HepG2 (cell line): ENCODE data around the gene ZNF12. TPM values are rescaled to one million over a fixed set of nuclear protein-coding genes. Genes with fewer than 3 reads are reported as not detected.
A peak's percentile ranks its signal among the peaks of the same experiment; 100 is the strongest.

Experiments
- ARNT ChIP-seq: fragments of 450-650 bp; IDR thresholded peaks from 2 replicates; pipeline ENCODE4 v1.6.1; 2017
- BRD4 ChIP-seq: sonication (generic); formaldehyde crosslinking; IDR thresholded peaks from 2 replicates; pipeline ENCODE4 v1.4.0; 2020; ENCODE audit warnings: missing genetic modification reagents
- CREB1 ChIP-seq, 2 experiments: fragments of 450-650 bp in 1 of 2; IDR thresholded peaks; 2 replicates each; pipeline ENCODE4 v1.6.1; 2016 to 2017; ENCODE audit warnings: control low read depth in 1 of 2, mild to moderate bottlenecking in 1 of 2, missing compliant biosample characterization in 1 of 2, missing genetic modification characterization in 1 of 2
- GATAD2A ChIP-seq: IDR thresholded peaks from 2 replicates; pipeline ENCODE4 v1.6.1; 2016
- ISX ChIP-seq: sonication (generic); formaldehyde crosslinking; conservative IDR thresholded peaks from 2 replicates; pipeline ENCODE4 v1.5.0; 2020; ENCODE audit warnings: missing genetic modification reagents
- KMT2A ChIP-seq: sonication (generic); formaldehyde crosslinking; IDR thresholded peaks from 2 replicates; pipeline ENCODE4 v1.4.0; 2020; ENCODE audit warnings: missing genetic modification reagents
- NCOA2 ChIP-seq: sonication (generic); formaldehyde crosslinking; IDR thresholded peaks from 2 replicates; pipeline ENCODE4 v1.8.0; 2022; ENCODE audit warnings: inconsistent platforms
- NFYC ChIP-seq: IDR thresholded peaks from 2 replicates; pipeline ENCODE4 v1.6.1; 2016; ENCODE audit warnings: missing genetic modification reagents, missing compliant biosample characterization
- NR1H2 ChIP-seq: sonication (generic); formaldehyde crosslinking; IDR thresholded peaks from 2 replicates; pipeline ENCODE4 v1.8.1; 2022; ENCODE audit warnings: low read depth, missing genetic modification reagents, borderline replicate concordance
- RBM22 ChIP-seq: fragments of 200-400 bp; formaldehyde crosslinking; optimal IDR thresholded peaks from 2 replicates; pipeline ENCODE3; 2017; ENCODE audit warnings: mild to moderate bottlenecking, low read length, moderate library complexity
- RFXAP ChIP-seq: sonication (generic); formaldehyde crosslinking; IDR thresholded peaks from 2 replicates; pipeline ENCODE4 v1.4.0; 2020; ENCODE audit warnings: missing genetic modification reagents, borderline replicate concordance
- SIN3B ChIP-seq: fragments of 150-350 bp; IDR thresholded peaks from 2 replicates; pipeline ENCODE4 v1.6.1; 2014; ENCODE audit warnings: low read length
- ZNF20 ChIP-seq: sonication (generic); formaldehyde crosslinking; IDR thresholded peaks from 2 replicates; pipeline ENCODE4 v1.4.0; 2020; ENCODE audit warnings: mild to moderate bottlenecking, moderate library complexity, missing genetic modification reagents
- ZNF263 ChIP-seq: sonication (generic); formaldehyde crosslinking; IDR thresholded peaks from 2 replicates; pipeline ENCODE4 v1.4.0; 2020; ENCODE audit warnings: missing genetic modification reagents
- ZNF790 ChIP-seq: sonication (generic); formaldehyde crosslinking; IDR thresholded peaks from 2 replicates; pipeline ENCODE4 v1.8.0; 2022; ENCODE audit warnings: missing genetic modification reagents, mild to moderate bottlenecking, borderline replicate concordance
- ZNF879 ChIP-seq: sonication (generic); formaldehyde crosslinking; IDR thresholded peaks from 2 replicates; pipeline ENCODE4 v1.8.1; 2023; ENCODE audit warnings: missing genetic modification reagents
- polyA plus RNA-seq, 8 experiments: library from polyadenylated mRNA; depleted of rRNA in 3 of 8; stranded (reverse) in 7 of 8; unstranded in 1 of 8; fragments of >200 nt; fragmentation: Illumina TruSeq in 4 of 8; extraction: Trizol in 4 of 8; gene quantifications; 2 replicates each; pipeline versions ENCODE4 v1.2.1 to v1.2.3, GENCODE V29; 2011 to 2016; ENCODE audit warnings: low read depth in 4 of 8, missing spikeins in 1 of 8, mixed read lengths in 1 of 8; ENCODE audit not compliant: insufficient read depth in 1 of 8
- total RNA-seq, 5 experiments: library from RNA; depleted of rRNA; stranded (reverse); fragments of >200 nt; fragmentation: Illumina TruSeq; extraction: Trizol; gene quantifications; 2 replicates each; pipeline ENCODE4 v1.2.3, GENCODE V29; 2016; ENCODE audit warnings: low read depth in 1 of 5
- TF ChIP-seq, protein P1 (sequence below): IDR thresholded peaks from 2 replicates; pipeline ENCODE4 v1.6.1; 2016; ENCODE audit warnings: low read depth, missing genetic modification reagents, missing compliant biosample characterization
- TF ChIP-seq, protein P2 (sequence below): IDR thresholded peaks from 2 replicates; pipeline ENCODE4 v1.6.1; 2018; ENCODE audit warnings: missing genetic modification reagents, mild to moderate bottlenecking, missing compliant biosample characterization
- TF ChIP-seq, protein P3 (sequence below): sonication (generic); formaldehyde crosslinking; IDR thresholded peaks from 2 replicates; pipeline ENCODE4 v1.4.0; 2020; ENCODE audit warnings: missing genetic modification reagents
- TF ChIP-seq, protein P4 (sequence below), 2 experiments: sonication (generic) in 1 of 2; formaldehyde crosslinking in 1 of 2; IDR thresholded peaks; 2 replicates each; pipeline versions ENCODE4 v1.4.0 to v1.6.1; 2018 to 2020; ENCODE audit warnings: missing genetic modification reagents in 2 of 2, borderline replicate concordance in 1 of 2, low read depth in 1 of 2, mild to moderate bottlenecking in 1 of 2, missing biosample characterization in 1 of 2

ZNF12 gene
- total and polyA plus RNA-seq, 2 of the 13 experiments (the other 11 are each of a cell fraction or from before 2014, with no cell fraction given), result 21.4 to 22.8 TPM

DNA sequence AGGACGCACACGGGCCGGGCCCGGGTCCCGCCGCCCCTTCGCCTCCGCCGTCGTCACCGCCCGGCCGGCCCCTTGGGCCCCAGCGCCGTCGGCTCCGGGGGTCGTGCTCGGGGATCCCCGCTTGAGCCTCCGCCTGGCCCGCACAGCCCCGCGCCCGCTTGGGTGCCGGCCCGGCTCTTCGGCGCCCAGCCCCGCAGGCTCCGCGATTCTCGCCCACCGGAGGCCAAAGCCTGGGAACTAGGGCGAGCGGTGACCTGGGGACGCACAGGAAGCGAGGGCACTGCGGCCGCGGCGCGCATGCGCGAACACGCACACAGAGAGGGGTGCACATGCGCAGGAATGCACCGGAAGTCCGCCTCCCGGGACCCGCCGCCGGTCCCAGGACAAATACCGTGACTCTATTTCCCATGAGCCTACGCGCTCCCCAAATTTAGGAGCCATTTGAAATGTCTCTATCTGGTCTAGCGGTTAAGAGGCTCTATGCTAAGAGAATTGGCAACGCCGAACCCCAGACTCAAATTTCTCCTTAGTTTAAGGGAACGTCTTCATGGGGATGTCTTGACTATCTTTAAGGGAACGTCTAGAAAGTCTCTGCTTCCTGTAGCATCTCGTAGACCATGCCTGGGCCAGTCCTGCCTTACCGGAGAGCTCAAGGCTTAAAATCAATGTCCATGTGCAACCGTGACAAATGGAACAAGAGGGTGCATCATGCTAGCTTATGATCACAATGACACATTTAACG lies at the start of gene ZNF12 (continued):
- TF ChIP-seq, protein P1, sequence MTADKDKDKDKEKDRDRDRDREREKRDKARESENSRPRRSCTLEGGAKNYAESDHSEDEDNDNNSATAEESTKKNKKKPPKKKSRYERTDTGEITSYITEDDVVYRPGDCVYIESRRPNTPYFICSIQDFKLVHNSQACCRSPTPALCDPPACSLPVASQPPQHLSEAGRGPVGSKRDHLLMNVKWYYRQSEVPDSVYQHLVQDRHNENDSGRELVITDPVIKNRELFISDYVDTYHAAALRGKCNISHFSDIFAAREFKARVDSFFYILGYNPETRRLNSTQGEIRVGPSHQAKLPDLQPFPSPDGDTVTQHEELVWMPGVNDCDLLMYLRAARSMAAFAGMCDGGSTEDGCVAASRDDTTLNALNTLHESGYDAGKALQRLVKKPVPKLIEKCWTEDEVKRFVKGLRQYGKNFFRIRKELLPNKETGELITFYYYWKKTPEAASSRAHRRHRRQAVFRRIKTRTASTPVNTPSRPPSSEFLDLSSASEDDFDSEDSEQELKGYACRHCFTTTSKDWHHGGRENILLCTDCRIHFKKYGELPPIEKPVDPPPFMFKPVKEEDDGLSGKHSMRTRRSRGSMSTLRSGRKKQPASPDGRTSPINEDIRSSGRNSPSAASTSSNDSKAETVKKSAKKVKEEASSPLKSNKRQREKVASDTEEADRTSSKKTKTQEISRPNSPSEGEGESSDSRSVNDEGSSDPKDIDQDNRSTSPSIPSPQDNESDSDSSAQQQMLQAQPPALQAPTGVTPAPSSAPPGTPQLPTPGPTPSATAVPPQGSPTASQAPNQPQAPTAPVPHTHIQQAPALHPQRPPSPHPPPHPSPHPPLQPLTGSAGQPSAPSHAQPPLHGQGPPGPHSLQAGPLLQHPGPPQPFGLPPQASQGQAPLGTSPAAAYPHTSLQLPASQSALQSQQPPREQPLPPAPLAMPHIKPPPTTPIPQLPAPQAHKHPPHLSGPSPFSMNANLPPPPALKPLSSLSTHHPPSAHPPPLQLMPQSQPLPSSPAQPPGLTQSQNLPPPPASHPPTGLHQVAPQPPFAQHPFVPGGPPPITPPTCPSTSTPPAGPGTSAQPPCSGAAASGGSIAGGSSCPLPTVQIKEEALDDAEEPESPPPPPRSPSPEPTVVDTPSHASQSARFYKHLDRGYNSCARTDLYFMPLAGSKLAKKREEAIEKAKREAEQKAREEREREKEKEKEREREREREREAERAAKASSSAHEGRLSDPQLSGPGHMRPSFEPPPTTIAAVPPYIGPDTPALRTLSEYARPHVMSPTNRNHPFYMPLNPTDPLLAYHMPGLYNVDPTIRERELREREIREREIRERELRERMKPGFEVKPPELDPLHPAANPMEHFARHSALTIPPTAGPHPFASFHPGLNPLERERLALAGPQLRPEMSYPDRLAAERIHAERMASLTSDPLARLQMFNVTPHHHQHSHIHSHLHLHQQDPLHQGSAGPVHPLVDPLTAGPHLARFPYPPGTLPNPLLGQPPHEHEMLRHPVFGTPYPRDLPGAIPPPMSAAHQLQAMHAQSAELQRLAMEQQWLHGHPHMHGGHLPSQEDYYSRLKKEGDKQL, result no peak
- TF ChIP-seq ZNF879 (no peak), RFXAP (CRISPR knock-in tag) (peak; percentile 56), GATAD2A (CRISPR knock-in tag) (0 out of 2 replicates have a peak, but pooled peaks have one; percentile 14), NFYC (0 out of 2 replicates have a peak, but pooled peaks have one; percentile 25), KMT2A (CRISPR knock-in tag) (peak; percentile 87), BRD4 (CRISPR knock-in tag) (peak; percentile 47; the same call in 1 of the 2 replicates), CREB1 (IDR thresholded peaks at IDR 0.05) (0 out of 2 replicates have a peak, but pooled peaks have one; percentile 1), CREB1 (CRISPR knock-in tag; IDR thresholded peaks at IDR 0.05) (no peak), NCOA2 (CRISPR knock-in tag) (no peak), ZNF263 (no peak), RBM22 (no peak), ZNF20 (CRISPR knock-in tag) (no peak), NR1H2 (CRISPR knock-in tag) (no peak), ISX (CRISPR knock-in tag) (no peak), ZNF790 (CRISPR knock-in tag) (no peak), SIN3B (no peak; the same call in 1 of the 2 replicates), ARNT (no peak)
- TF ChIP-seq, protein P2, sequence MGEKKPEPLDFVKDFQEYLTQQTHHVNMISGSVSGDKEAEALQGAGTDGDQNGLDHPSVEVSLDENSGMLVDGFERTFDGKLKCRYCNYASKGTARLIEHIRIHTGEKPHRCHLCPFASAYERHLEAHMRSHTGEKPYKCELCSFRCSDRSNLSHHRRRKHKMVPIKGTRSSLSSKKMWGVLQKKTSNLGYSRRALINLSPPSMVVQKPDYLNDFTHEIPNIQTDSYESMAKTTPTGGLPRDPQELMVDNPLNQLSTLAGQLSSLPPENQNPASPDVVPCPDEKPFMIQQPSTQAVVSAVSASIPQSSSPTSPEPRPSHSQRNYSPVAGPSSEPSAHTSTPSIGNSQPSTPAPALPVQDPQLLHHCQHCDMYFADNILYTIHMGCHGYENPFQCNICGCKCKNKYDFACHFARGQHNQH (CRISPR knock-in tag), result no peak
- TF ChIP-seq, protein P3, sequence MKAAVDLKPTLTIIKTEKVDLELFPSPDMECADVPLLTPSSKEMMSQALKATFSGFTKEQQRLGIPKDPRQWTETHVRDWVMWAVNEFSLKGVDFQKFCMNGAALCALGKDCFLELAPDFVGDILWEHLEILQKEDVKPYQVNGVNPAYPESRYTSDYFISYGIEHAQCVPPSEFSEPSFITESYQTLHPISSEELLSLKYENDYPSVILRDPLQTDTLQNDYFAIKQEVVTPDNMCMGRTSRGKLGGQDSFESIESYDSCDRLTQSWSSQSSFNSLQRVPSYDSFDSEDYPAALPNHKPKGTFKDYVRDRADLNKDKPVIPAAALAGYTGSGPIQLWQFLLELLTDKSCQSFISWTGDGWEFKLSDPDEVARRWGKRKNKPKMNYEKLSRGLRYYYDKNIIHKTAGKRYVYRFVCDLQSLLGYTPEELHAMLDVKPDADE (CRISPR knock-in tag), result no peak
- TF ChIP-seq, protein P4, sequence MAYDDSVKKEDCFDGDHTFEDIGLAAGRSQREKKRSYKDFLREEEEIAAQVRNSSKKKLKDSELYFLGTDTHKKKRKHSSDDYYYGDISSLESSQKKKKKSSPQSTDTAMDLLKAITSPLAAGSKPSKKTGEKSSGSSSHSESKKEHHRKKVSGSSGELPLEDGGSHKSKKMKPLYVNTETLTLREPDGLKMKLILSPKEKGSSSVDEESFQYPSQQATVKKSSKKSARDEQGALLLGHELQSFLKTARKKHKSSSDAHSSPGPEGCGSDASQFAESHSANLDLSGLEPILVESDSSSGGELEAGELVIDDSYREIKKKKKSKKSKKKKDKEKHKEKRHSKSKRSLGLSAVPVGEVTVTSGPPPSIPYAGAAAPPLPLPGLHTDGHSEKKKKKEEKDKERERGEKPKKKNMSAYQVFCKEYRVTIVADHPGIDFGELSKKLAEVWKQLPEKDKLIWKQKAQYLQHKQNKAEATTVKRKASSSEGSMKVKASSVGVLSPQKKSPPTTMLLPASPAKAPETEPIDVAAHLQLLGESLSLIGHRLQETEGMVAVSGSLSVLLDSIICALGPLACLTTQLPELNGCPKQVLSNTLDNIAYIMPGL (CRISPR knock-in tag; IDR thresholded peaks at IDR 0.05; ENCODE audit: borderline replicate concordance in 1 of 2, low read depth in 1 of 2), result peak; percentile 37 to 66; a peak in 3 of 4 replicates
